B cell (primary cell): Measurements from ENCODE around the gene CNTNAP2. TPM values are rescaled to one million over a fixed set of nuclear protein-coding genes. Genes with fewer than 3 reads are reported as not detected.

Experiments used
- ATAC-seq: fragments of 200-7000 bp; cut with Tn5 transposase; one replicate; pipeline ENCODE4 v1.10.0; 2021; ENCODE audit warnings: low read depth, mild to moderate bottlenecking, moderate number of reproducible peaks, moderate library complexity
- CTCF ChIA-PET: fragments of 350-600 bp; sonication (Branson Sonifier 250); formaldehyde crosslinking; loops from one replicate; lab custom pipeline; 2021; ENCODE audit warnings: antibody characterized with exemption, inconsistent platforms; lab: Charles Lee
- POLR2A ChIA-PET: fragments of 350-600 bp; sonication (Branson Sonifier 250); formaldehyde crosslinking; loops from one replicate; lab custom pipeline; 2021; ENCODE audit warnings: antibody characterized with exemption; lab: Charles Lee
- DNase-seq: peaks from one replicate; pipeline ENCODE4 v3.0.0; 2013
- H2AFZ ChIP-seq: 2 replicates; pipeline ENCODE4 v1.6.1; 2012; ENCODE audit warnings: mild to moderate bottlenecking, low read depth, low read length; ENCODE audit not compliant: insufficient read depth, poor library complexity, severe bottlenecking
- H3K27ac ChIP-seq, 2 donors: 1 replicate in 1 of 2; 2 replicates in 1 of 2; pipeline ENCODE4 v1.5.1; 2012 to 2013; ENCODE audit warnings: low read length in 2 of 2, mild to moderate bottlenecking in 2 of 2, moderate library complexity in 1 of 2
- H3K27me3 ChIP-seq, 4 experiments: fragments of 200-600 bp in 1 of 4; sonication (generic) in 1 of 4; replicated peaks in 1 of 4; 1 replicate in 2 of 4; 2 replicates in 2 of 4; pipeline versions ENCODE4 v1.6.1 to v1.7.0; 2013 to 2016; ENCODE audit warnings: low read length in 3 of 4, mild to moderate bottlenecking in 2 of 4, mixed read lengths in 1 of 4, moderate library complexity in 1 of 4; ENCODE audit not compliant: insufficient read depth in 4 of 4, control insufficient read depth in 3 of 4; ENCODE audit errors: control extremely low read depth in 1 of 4
- H3K36me3 ChIP-seq, 2 experiments: replicated peaks in 1 of 2; 1 replicate in 1 of 2; 2 replicates in 1 of 2; pipeline versions ENCODE4 v1.6.1 to v1.7.1; 2013; ENCODE audit warnings: low read length in 1 of 2; ENCODE audit not compliant: insufficient read depth in 2 of 2, control insufficient read depth in 1 of 2; ENCODE audit errors: control extremely low read depth in 1 of 2, extremely low read depth in 1 of 2
- H3K4me1 ChIP-seq, 2 donors: fragments of 200-600 bp in 1 of 2; sonication (generic) in 1 of 2; 1 replicate in 1 of 2; 2 replicates in 1 of 2; pipeline versions ENCODE4 v1.5.1 to v1.6.1; 2013 to 2017; ENCODE audit warnings: low read length in 2 of 2; ENCODE audit not compliant: control insufficient read depth in 2 of 2, insufficient read depth in 2 of 2
- H3K4me2 ChIP-seq: replicated peaks from 2 replicates; pipeline ENCODE3; 2012; ENCODE audit warnings: mild to moderate bottlenecking, low read depth, low read length; ENCODE audit not compliant: poor library complexity, severe bottlenecking
- H3K4me3 ChIP-seq, 5 experiments: fragments of 200-600 bp in 1 of 5; sonication (generic) in 1 of 5; 1 replicate in 3 of 5; 2 replicates in 2 of 5; pipeline versions ENCODE4 v1.5.1 to v1.7.0; 2011 to 2016; ENCODE audit warnings: low read length in 4 of 5, mild to moderate bottlenecking in 4 of 5, low read depth in 2 of 5, control low read depth in 1 of 5, moderate library complexity in 1 of 5; ENCODE audit not compliant: insufficient read depth in 1 of 5; ENCODE audit errors: control extremely low read depth in 1 of 5, extremely low read depth in 1 of 5
- H3K79me2 ChIP-seq: fragments of 200-600 bp; sonication (generic); one replicate; pipeline ENCODE4 v1.6.0; 2016; ENCODE audit warnings: low read length; ENCODE audit not compliant: control insufficient read depth, insufficient read depth
- H3K9ac ChIP-seq: fragments of 200-600 bp; sonication (generic); 2 replicates; pipeline ENCODE4 v1.6.1; 2017; ENCODE audit warnings: mild to moderate bottlenecking, low read length, moderate library complexity
- H3K9me3 ChIP-seq, 3 donors: one replicate each; pipeline versions ENCODE4 v1.6.1 to v1.7.1; 2013; ENCODE audit warnings: low read length in 2 of 3; ENCODE audit not compliant: control insufficient read depth in 2 of 3, insufficient read depth in 1 of 3; ENCODE audit errors: control extremely low read depth in 1 of 3
- H4K20me1 ChIP-seq: 2 replicates; pipeline ENCODE4 v1.6.0; 2012; ENCODE audit warnings: mild to moderate bottlenecking, low read length; ENCODE audit not compliant: insufficient read depth, control insufficient read depth, poor library complexity, severe bottlenecking
- H3K27ac Mint-ChIP-seq: one replicate; pipeline ENCODE4 v1.8.0; 2021; ENCODE audit warnings: mixed read lengths
- H3K27me3 Mint-ChIP-seq: one replicate; pipeline ENCODE4 v1.8.0; 2021; ENCODE audit warnings: mixed read lengths
- H3K4me1 Mint-ChIP-seq: one replicate; pipeline ENCODE4 v1.8.0; 2021; ENCODE audit warnings: mixed read lengths
- H3K4me3 Mint-ChIP-seq: one replicate; pipeline ENCODE4 v1.8.0; 2021; ENCODE audit warnings: mixed read lengths
- H3K9me3 Mint-ChIP-seq: one replicate; pipeline ENCODE4 v1.8.0; 2022; ENCODE audit warnings: mixed read lengths; ENCODE audit not compliant: insufficient read depth
- EZH2 ChIP-seq: IDR thresholded peaks from 2 replicates; pipeline ENCODE4 v1.6.1; 2012; ENCODE audit warnings: borderline replicate concordance, low read depth, mild to moderate bottlenecking, moderate library complexity, low read length; ENCODE audit not compliant: insufficient read depth, poor library complexity, severe bottlenecking
- WGBS: methylation state at CpG from one replicate; pipeline ENCODE4 v1.1.5; 2013; ENCODE audit warnings: missing lambda C conversion rate; ENCODE audit not compliant: insufficient coverage; 5-methylcytosine and 5-hydroxymethylcytosine counted together
- intact Hi-C: fragments of 100-400 bp; cut with micrococcal nuclease; formaldehyde crosslinking; loops from one replicate; pipeline ENCODE4 v1.10.0; 2022
- polyA plus RNA-seq: library from polyadenylated mRNA; depleted of rRNA; stranded (reverse); fragments of >200 nt; gene quantifications from 2 replicates; pipeline ENCODE4 v1.2.3, GENCODE V29; 2012
- total RNA-seq, 2 donors: library from RNA; stranded (reverse); fragments of 120-200 nt in 1 of 2; gene quantifications; 1 replicate in 1 of 2; 2 replicates in 1 of 2; pipeline versions ENCODE4 v1.2.3 to v1.2.4, GENCODE V29; 2013 to 2022
- TF ChIP-seq, protein P1 (sequence below): fragments of 200-600 bp; IDR thresholded peaks from one replicate; pipeline ENCODE4 v1.8.0; 2022; ENCODE audit warnings: antibody characterized with exemption, mild to moderate bottlenecking

Gene CNTNAP2
- total and polyA plus RNA-seq, 2 donors (not counting 1 experiment from before 2014, with no cell fraction given): 7.4 to 16.6 TPM

DNA sequence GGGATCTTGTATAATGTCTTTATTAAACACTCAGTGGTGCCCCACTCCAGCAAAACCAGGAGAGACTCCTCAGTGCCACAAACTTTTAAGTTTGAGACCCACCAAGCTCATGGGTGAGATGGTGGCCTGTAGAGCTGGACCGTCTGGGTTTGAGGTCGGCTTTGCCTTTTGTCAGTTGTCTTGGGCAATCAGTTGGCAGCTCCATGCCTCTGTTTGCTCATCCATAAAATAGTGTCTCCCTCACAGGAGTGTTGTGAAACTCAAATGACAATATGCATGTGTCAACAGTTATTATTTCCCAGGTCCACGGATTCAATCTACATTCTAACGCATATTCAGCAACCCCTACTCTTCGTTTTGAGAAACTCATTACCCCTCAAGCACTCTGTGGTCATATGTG, 2106.1 kb downstream of the CNTNAP2 start:
- Mint-ChIP-seq H3K4me1 (no peaks in the 10 kb centered on the region), H3K27me3 (peaks cover 8% of the 10 kb centered on the region), H3K4me3 (no peak overlapping the region), H3K27ac (no peak overlapping the region), H3K9me3 (peaks cover 4% of the 10 kb centered on the region)
- H3K4me1 ChIP-seq: no peaks in the 10 kb centered on the region
- no peak for TF ChIP-seq EZH2
- TF ChIP-seq, protein P1, sequence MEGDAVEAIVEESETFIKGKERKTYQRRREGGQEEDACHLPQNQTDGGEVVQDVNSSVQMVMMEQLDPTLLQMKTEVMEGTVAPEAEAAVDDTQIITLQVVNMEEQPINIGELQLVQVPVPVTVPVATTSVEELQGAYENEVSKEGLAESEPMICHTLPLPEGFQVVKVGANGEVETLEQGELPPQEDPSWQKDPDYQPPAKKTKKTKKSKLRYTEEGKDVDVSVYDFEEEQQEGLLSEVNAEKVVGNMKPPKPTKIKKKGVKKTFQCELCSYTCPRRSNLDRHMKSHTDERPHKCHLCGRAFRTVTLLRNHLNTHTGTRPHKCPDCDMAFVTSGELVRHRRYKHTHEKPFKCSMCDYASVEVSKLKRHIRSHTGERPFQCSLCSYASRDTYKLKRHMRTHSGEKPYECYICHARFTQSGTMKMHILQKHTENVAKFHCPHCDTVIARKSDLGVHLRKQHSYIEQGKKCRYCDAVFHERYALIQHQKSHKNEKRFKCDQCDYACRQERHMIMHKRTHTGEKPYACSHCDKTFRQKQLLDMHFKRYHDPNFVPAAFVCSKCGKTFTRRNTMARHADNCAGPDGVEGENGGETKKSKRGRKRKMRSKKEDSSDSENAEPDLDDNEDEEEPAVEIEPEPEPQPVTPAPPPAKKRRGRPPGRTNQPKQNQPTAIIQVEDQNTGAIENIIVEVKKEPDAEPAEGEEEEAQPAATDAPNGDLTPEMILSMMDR: no peak
- ChIA-PET CTCF (no interaction called here), POLR2A (no interaction called here)
- H3K4me3 ChIP-seq: no peak overlapping the region
- H3K27ac ChIP-seq: no peak overlapping the region
- H3K4me2 ChIP-seq: no peak overlapping the region
- intact Hi-C loops: no loop called here
- H3K27me3 ChIP-seq: peaks cover 0 to 5% (median 1%) of the 10 kb centered on the region in 4 experiments
- no peaks in the 10 kb centered on the region for H4K20me1 ChIP-seq
- DNase-seq (no peak), ATAC-seq (no peak)
- H3K9ac ChIP-seq: no peak overlapping the region
- 66% methylated on average over 5 of the region's 5 CpGs for WGBS
- H3K9me3 ChIP-seq: peaks cover 0 to 3% (median 0%) of the 10 kb centered on the region in 3 donors
- no peak overlapping the region for H2AFZ ChIP-seq
- H3K36me3 ChIP-seq: no peaks in the 10 kb centered on the region
- no peaks in the 10 kb centered on the region for H3K79me2 ChIP-seq

DNA sequence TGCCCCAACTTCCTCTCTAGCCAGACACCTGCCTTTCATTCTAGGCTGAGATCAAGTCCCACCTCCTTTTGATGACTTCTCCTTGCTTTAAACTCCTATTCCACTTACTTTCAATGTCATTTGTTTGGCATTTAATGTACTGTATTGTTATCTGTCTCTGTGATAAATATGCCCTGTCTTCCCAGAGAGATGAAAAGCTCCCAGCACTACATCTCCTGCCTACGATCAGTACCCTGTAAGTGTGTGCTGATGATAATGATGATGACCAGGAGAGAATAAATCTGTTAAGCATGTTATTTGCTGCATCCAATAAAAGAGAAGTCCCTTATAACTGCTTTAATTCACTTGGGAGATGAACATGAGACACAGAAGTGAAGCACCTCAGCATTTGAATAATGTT, 2106.6 kb downstream of the CNTNAP2 start:
- H3K27me3 ChIP-seq: peaks cover 0 to 5% (median 1%) of the 10 kb centered on the region in 4 experiments
- H3K4me3 ChIP-seq: no peak overlapping the region
- Mint-ChIP-seq H3K27ac (no peak overlapping the region), H3K4me1 (no peaks in the 10 kb centered on the region), H3K4me3 (no peak overlapping the region), H3K27me3 (peaks cover 8% of the 10 kb centered on the region), H3K9me3 (peaks cover 4% of the 10 kb centered on the region)
- H3K79me2 ChIP-seq: no peaks in the 10 kb centered on the region
- ChIA-PET CTCF (no interaction called here), POLR2A (no interaction called here)
- no peak overlapping the region for H3K9ac ChIP-seq
- no peak overlapping the region for H3K4me2 ChIP-seq
- peaks cover 0 to 3% (median 0%) of the 10 kb centered on the region in 3 donors for H3K9me3 ChIP-seq
- ATAC-seq: no peak
- no peak for DNase-seq
- TF ChIP-seq EZH2: no peak
- TF ChIP-seq, protein P1: no peak
- intact Hi-C loops: no loop called here
- no peaks in the 10 kb centered on the region for H3K36me3 ChIP-seq
- no CpG with 5 or more reads among the region's 1 CpG for WGBS
- no peak overlapping the region for H3K27ac ChIP-seq
- no peaks in the 10 kb centered on the region for H3K4me1 ChIP-seq
- no peaks in the 10 kb centered on the region for H4K20me1 ChIP-seq
- H2AFZ ChIP-seq: no peak overlapping the region
